Activated T-helper 1 cell treated with Interleukin-2 at 50 U/mL for 16 hours (primary cell): ENCODE measurements around the gene GLRX5.

Experiments
- DNase-seq: peaks from one replicate; pipeline ENCODE4 v3.0.0-alpha.2; 2020; ENCODE audit warnings: low read depth

Gene GLRX5

DNA sequence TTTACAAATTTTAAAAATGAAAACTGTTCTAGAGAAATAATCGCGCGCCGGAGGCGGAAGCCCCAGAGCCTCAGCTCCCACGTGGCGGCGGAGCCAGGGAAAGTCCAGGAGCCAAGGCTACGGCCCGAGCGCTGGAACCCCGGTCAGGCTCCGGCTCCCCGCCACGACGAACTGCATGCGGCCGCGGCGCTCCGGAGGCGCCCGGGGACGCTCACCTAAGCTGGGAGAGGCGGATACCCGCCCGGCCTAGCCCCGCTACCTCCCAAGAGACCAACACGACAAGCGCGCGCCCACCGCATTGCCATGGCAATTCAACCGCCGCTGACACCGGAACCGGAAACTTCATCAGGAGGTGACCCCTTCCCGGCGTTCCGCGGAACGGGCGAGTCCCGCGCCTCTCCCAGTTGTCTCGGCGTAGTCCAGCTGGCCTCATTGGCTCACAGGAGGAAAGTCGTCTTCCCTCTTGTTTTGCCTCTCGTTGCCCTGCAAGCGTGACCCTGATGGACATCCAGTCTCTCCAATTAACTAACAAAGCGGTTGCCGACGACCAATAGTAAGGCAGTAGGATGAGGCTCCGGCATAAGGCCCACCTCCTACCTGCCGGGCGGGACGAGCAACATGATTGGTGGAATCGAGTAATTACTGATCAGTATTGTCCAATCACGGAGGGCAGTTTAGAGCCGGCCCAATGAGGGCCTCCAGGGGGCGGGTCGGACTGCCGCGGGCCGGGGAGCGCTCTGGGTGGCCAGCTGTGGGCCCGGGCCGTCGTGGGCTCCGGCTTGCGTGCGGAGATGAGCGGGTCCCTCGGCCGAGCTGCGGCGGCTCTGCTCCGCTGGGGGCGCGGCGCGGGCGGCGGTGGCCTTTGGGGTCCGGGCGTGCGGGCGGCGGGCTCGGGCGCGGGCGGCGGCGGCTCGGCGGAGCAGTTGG, at the start of gene GLRX5:
TSS of gene GLRX5 (plus strand) at position 752 of the 927 bp plus-strand sequence. CDS start at position 792, 40 bp downstream.
- DNase-seq: peak; percentile 94

GRCh38 chr14:95485222-95485819, 49.5 kb upstream of the GLRX5 start:
- no peak for DNase-seq

DNA sequence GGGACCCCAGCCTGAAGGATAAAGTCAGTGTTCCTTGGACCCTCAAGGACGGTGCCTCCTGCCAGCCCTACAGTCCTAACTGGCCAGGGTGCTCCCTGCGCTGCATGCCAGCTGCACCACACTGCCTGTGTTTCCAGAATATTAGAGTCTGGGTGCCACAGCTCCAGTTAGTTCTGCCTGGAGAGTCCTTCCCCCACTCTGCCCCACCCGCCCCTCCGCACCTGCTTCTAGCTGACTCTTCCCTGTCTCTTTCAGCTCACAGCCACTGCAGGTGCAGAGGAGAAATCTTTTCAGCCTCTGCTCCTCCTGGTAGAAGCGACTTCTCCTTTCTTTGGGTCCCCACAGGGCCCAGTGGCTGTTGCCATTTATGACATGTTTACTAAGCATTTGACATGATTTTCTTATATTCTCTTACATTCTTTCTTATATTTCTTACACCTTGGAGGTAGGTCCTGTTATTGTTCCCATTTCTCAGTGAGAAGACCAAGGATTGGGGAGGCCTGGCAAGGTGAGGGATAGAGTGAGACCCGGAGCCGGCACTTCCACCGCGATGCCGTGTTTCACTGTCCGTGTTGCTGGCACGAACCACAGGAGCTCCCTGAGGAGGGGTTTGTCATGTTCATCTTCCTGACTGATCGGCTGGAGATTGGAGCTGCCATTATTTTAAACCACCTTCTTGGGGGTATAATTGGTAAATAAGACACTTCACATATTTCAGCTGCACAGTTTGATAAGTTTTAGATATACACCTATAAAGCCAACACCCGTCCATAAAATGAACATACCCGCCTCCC, 47.8 kb upstream of the GLRX5 start:
- DNase-seq: no peak

- no peak for DNase-seq
These were observed 47.2 kb upstream of the GLRX5 start for GRCh38 chr14:95487669-95488084.

GRCh38 chr14:95488376-95489213, 46.3 kb upstream of the GLRX5 start:
- DNase-seq: no peak

GRCh38 chr14:95489214-95490137, 45.4 kb upstream of the GLRX5 start:
- no peak for DNase-seq

DNA sequence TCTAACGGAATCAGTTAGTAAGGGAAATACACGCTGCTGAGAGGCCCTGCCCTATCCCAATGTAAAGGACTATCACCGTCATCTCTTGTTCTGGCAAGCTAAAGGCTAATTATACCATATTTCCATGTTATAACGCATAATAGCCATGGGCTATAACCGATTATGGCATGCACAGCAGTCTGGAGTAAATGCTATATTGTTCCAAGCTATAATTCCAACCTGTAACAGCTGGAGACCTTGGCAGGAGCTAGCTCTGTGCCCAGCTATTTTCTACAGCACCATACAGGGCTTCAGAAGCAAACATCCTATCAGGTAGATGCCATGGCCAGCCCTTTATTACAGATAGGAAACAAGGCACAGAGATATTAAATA, 44.7 kb upstream of the GLRX5 start:
- DNase-seq: no peak

- DNase-seq: no peak
These were observed 44.0 kb upstream of the GLRX5 start for GRCh38 chr14:95490727-95491451.

DNA sequence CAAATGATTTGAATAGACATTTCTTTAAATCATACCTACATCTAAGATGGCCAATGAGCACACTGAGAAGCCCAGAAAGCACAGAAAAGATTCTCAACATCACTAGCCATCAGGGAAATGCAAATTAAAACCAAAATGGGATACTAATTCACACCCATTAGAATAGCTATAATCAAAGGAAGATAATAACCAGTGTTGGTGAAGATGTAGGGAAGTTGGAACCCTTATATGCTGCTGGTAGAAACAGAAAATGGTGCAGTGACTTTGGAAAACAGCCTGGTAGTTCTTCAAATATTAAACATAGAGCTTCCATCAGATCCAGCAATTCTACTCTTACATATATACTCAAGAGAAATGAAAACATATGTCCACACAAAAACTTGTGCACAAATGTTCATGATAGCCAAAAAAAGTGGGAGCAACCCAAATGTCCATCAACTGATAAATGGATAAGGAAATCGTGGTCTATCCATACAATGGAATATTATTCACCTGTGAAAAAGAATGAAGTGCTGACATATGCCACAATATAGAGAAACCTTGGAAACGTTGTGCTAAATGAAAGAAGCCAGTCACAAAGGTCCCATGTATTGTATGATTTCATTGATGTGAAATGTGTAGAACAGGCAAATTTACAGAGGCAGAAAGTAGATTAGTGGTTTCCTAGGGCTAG, 42.8 kb upstream of the GLRX5 start:
- no peak for DNase-seq

GRCh38 chr14:95493503-95493902, 41.3 kb upstream of the GLRX5 start:
- DNase-seq: no peak

DNA sequence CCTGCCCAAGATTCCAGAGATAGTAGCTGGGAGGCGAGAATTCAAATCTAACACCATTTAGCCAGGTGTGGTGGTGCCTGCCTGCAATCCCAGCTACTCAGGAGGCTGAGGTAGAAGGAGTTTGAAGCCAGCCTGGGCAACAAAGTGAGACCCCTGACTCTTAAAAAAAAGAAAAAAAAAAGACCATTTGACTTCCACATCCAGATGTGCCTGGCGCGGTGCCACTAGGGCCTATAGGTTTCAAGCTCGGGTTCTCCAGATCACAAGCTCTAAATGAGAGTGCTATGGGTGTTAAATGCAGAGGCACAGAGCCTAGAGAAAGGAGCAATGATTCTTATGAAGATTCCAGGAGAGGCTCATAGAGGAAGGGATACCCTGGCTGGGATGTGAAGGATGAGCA, 40.9 kb upstream of the GLRX5 start:
- no peak for DNase-seq

DNA sequence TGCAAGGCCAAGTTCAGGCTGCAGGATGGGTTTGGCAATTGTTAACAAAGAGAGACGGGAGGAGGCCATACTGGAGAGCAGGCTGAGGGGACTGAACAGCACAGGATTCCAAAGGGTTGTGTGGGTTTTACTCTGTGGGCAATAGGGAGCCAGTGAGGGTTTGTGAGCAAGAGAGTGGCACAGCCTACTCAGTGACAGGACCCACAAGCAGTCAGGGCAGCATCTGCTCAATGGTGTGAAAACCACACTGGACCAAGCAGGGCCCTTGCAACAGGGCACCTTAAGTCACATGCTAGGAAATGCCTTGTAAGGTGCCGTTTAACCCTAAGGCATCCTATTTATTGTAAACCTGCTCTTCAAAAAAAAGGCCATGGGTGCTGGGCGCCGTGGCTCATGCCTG, 40.4 kb upstream of the GLRX5 start:
- no peak for DNase-seq

DNA sequence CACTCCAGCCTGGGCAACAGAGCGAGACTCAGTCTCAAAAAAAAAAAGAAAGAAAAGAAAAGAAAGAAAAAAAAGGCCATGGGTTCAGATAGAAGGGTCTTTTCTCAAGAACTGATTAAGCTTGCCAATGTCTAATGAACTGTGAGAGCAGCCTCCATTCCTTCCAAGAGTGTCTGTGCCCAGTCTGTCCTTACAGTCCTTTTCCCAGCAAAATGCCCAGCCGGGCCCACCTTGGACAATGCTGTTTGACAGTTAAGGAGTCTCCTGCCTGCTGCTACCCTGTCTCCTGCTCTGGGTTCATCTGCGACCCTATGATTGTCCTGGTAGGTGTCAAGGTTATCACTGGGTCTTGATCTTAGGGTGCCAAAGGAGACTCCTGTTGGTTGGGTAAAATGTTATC, 39.8 kb upstream of the GLRX5 start:
- no peak for DNase-seq

- no peak for DNase-seq
These were observed 39.3 kb upstream of the GLRX5 start for GRCh38 chr14:95495538-95496025.

DNA sequence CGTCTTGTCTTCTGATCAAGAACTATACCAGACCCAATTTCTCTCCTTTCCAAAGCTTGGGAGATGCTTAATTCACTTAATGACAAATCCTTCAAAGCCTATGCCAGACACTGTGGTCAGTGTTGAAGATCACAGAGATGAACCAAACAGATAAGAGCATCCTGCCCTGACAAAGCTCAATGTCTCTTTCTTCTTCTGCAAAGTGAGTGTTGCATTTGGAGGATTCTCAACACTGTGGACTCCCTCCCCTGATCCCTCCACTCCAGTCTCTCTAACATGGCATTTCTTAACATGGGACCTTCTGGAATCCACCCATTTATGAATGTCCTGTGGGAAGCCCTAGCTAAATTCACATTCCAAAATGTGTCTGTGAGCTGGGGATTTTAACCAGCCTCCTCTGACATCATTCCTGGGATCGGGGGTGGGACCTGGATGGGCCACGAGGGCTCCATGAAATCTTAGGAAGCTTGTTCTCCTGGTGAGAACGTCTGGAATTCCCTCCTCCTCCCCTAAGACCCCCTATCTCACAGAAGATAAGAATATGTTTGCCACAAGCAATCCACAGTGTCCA, 38.7 kb upstream of the GLRX5 start:
- DNase-seq: no peak

GRCh38 chr14:95496690-95497259, 38.1 kb upstream of the GLRX5 start:
- no peak for DNase-seq

GRCh38 chr14:95497561-95498011, 37.3 kb upstream of the GLRX5 start:
- DNase-seq: no peak

- DNase-seq: no peak
These were observed 36.1 kb upstream of the GLRX5 start for GRCh38 chr14:95498622-95499353.
